HEK293 (cell line): ENCODE results near the gene PRSS48.

Experiments
- CTCF ChIA-PET: fragments of 350-600 bp; formaldehyde crosslinking; extraction: SDS; loops from one replicate; lab custom pipeline; 2021; ENCODE audit warnings: antibody characterized with exemption; lab: Yijun Ruan, JAX
- POLR2A ChIA-PET: fragments of 300-600 bp; formaldehyde crosslinking; extraction: SDS; loops from one replicate; lab custom pipeline; 2020; ENCODE audit warnings: antibody characterized with exemption, inconsistent platforms; lab: Yijun Ruan, JAX
- H3K27ac ChIP-seq: fragments of 200-500 bp; sonication (Bioruptor generic); 2 replicates; pipeline ENCODE4 v1.5.1; 2014; ENCODE audit warnings: low read depth, low read length, control low read depth, inconsistent platforms; ENCODE audit errors: extremely low read depth
- H3K36me3 ChIP-seq, 2 experiments: fragments of 200-500 bp in 1 of 2; sonication (Bioruptor generic) in 1 of 2; 1 replicate in 1 of 2; 2 replicates in 1 of 2; pipeline ENCODE4 v1.5.1; 2014 to 2017; ENCODE audit warnings: inconsistent platforms in 2 of 2, low read length in 2 of 2; ENCODE audit not compliant: control insufficient read depth in 2 of 2, insufficient read depth in 1 of 2
- H3K4me1 ChIP-seq: fragments of 200-500 bp; sonication (Bioruptor generic); 2 replicates; pipeline ENCODE4 v1.5.1; 2014; ENCODE audit warnings: mild to moderate bottlenecking, low read length, inconsistent platforms; ENCODE audit not compliant: control insufficient read depth, insufficient read depth
- H3K4me3 ChIP-seq: 2 replicates; pipeline ENCODE4 v1.5.1; 2011; ENCODE audit warnings: low read depth, mild to moderate bottlenecking, control low read depth, low read length, moderate library complexity
- H3K9me3 ChIP-seq: fragments of 200-500 bp; sonication (Bioruptor generic); 2 replicates; pipeline ENCODE4 v1.5.1; 2014; ENCODE audit warnings: low read depth, low read length, inconsistent platforms; ENCODE audit not compliant: control insufficient read depth, insufficient read depth
- BCL11A ChIP-seq: fragments of 450-650 bp; formaldehyde crosslinking; IDR thresholded peaks from 2 replicates; pipeline ENCODE4 v1.5.1; 2016; ENCODE audit warnings: low read depth, missing biosample characterization, missing genetic modification characterization
- BCL11B ChIP-seq: fragments of 450-650 bp; formaldehyde crosslinking; IDR thresholded peaks from 2 replicates; pipeline ENCODE4 v1.5.1; 2016; ENCODE audit warnings: low read depth, missing biosample characterization, missing genetic modification characterization
- EGR2 ChIP-seq: fragments of 450-650 bp; formaldehyde crosslinking; IDR thresholded peaks from 2 replicates; pipeline ENCODE4 v1.5.1; 2016; ENCODE audit warnings: low read depth, missing biosample characterization, missing genetic modification characterization
- TCF7L2 ChIP-seq: IDR thresholded peaks from 2 replicates; pipeline ENCODE4 v1.6.1; 2011; ENCODE audit warnings: low read depth, mild to moderate bottlenecking, inconsistent platforms, low read length, moderate library complexity, borderline replicate concordance
- TSHZ1 ChIP-seq: fragments of 450-650 bp; formaldehyde crosslinking; IDR thresholded peaks from 2 replicates; pipeline ENCODE4 v1.5.1; 2016; ENCODE audit warnings: missing biosample characterization, missing genetic modification characterization, borderline replicate concordance
- YY2 ChIP-seq: fragments of 450-650 bp; formaldehyde crosslinking; IDR thresholded peaks from 2 replicates; pipeline ENCODE4 v1.5.1; 2016; ENCODE audit warnings: missing biosample characterization, missing genetic modification characterization
- ZNF138 ChIP-seq: fragments of 450-650 bp; formaldehyde crosslinking; IDR thresholded peaks from 2 replicates; pipeline ENCODE4 v1.5.1; 2016; ENCODE audit warnings: missing biosample characterization, missing genetic modification characterization, borderline replicate concordance
- ZNF184 ChIP-seq: fragments of 450-650 bp; IDR thresholded peaks from 2 replicates; pipeline ENCODE4 v1.5.1; 2018; ENCODE audit warnings: missing biosample characterization, mild to moderate bottlenecking, missing genetic modification characterization
- ZNF202 ChIP-seq: fragments of 450-650 bp; formaldehyde crosslinking; IDR thresholded peaks from 2 replicates; pipeline ENCODE4 v1.5.1; 2016; ENCODE audit warnings: missing biosample characterization, missing genetic modification characterization, borderline replicate concordance
- ZNF248 ChIP-seq: fragments of 450-650 bp; formaldehyde crosslinking; IDR thresholded peaks from 2 replicates; pipeline ENCODE4 v1.5.1; 2017; ENCODE audit warnings: missing biosample characterization, missing genetic modification characterization
- ZNF335 ChIP-seq: fragments of 450-650 bp; formaldehyde crosslinking; conservative IDR thresholded peaks from 2 replicates; pipeline ENCODE4 v1.5.1; 2016; ENCODE audit warnings: missing biosample characterization, missing genetic modification characterization
- ZNF404 ChIP-seq: fragments of 450-650 bp; formaldehyde crosslinking; IDR thresholded peaks from 2 replicates; pipeline ENCODE4 v1.5.1; 2017; ENCODE audit warnings: missing biosample characterization, missing genetic modification characterization
- ZNF416 ChIP-seq: fragments of 450-650 bp; formaldehyde crosslinking; IDR thresholded peaks from 2 replicates; pipeline ENCODE4 v1.5.1; 2016; ENCODE audit warnings: missing biosample characterization, missing genetic modification characterization
- ZNF488 ChIP-seq: fragments of 450-650 bp; formaldehyde crosslinking; IDR thresholded peaks from 2 replicates; pipeline ENCODE4 v1.5.1; 2016; ENCODE audit warnings: missing biosample characterization, missing genetic modification characterization
- ZNF561 ChIP-seq: fragments of 450-650 bp; IDR thresholded peaks from 2 replicates; pipeline ENCODE4 v1.5.1; 2018; ENCODE audit warnings: missing biosample characterization, missing genetic modification characterization, borderline replicate concordance
- ZNF600 ChIP-seq: fragments of 450-650 bp; formaldehyde crosslinking; IDR thresholded peaks from 2 replicates; pipeline ENCODE4 v1.5.1; 2016; ENCODE audit warnings: missing biosample characterization, missing genetic modification characterization
- ZNF610 ChIP-seq: fragments of 450-650 bp; formaldehyde crosslinking; IDR thresholded peaks from 2 replicates; pipeline ENCODE4 v1.5.1; 2016; ENCODE audit warnings: missing biosample characterization, missing genetic modification characterization, borderline replicate concordance
- ZNF707 ChIP-seq: fragments of 450-650 bp; formaldehyde crosslinking; IDR thresholded peaks from 2 replicates; pipeline ENCODE4 v1.5.1; 2016; ENCODE audit warnings: missing biosample characterization, missing genetic modification characterization
- ZNF843 ChIP-seq: fragments of 450-650 bp; formaldehyde crosslinking; IDR thresholded peaks from 2 replicates; pipeline ENCODE4 v1.5.1; 2016; ENCODE audit warnings: missing biosample characterization, missing genetic modification characterization
- TF ChIP-seq, protein P1 (sequence below): fragments of 450-650 bp; formaldehyde crosslinking; IDR thresholded peaks from 2 replicates; pipeline ENCODE4 v1.5.1; 2016; ENCODE audit warnings: missing biosample characterization, missing genetic modification characterization

PRSS48 gene

GRCh38 chr4:151324752-151325110, 47.8 kb downstream of the PRSS48 start:
- ChIA-PET CTCF (no interaction called here), POLR2A (interaction anchor here (0.6 to 1.7 kb wide), 5 partner anchors 12 to 63 kb away, joined by 3 to 6 read pairs (median 5); no protein-coding TSS in a partner anchor)
- Histone ChIP-seq H3K9me3 (no peaks in the 10 kb centered on the region), H3K4me3 (peak overlapping the region; percentile 54), H3K36me3 (no peaks in the 10 kb centered on the region), H3K27ac (peak overlapping the region; percentile 90)
- TF ChIP-seq EGR2 (tag by site-specific recombination) (no peak), ZNF184 (tag by site-specific recombination) (no peak), ZNF335 (tag by site-specific recombination) (peak; percentile 85), ZNF843 (tag by site-specific recombination) (no peak), ZNF561 (no peak), ZNF202 (tag by site-specific recombination) (no peak), ZNF488 (tag by site-specific recombination) (no peak), ZNF707 (tag by site-specific recombination) (no peak), ZNF404 (tag by site-specific recombination) (no peak), YY2 (tag by site-specific recombination) (no peak), ZNF138 (tag by site-specific recombination) (no peak), BCL11B (tag by site-specific recombination) (peak; percentile 93), TSHZ1 (tag by site-specific recombination) (no peak), BCL11A (tag by site-specific recombination) (peak; percentile 57; the same call in 1 of the 2 replicates), TCF7L2 (no peak), ZNF416 (tag by site-specific recombination) (no peak), ZNF600 (tag by site-specific recombination) (peak; percentile 17; the same call in 1 of the 2 replicates), ZNF248 (tag by site-specific recombination) (no peak), ZNF610 (no peak)
- TF ChIP-seq, protein P1, sequence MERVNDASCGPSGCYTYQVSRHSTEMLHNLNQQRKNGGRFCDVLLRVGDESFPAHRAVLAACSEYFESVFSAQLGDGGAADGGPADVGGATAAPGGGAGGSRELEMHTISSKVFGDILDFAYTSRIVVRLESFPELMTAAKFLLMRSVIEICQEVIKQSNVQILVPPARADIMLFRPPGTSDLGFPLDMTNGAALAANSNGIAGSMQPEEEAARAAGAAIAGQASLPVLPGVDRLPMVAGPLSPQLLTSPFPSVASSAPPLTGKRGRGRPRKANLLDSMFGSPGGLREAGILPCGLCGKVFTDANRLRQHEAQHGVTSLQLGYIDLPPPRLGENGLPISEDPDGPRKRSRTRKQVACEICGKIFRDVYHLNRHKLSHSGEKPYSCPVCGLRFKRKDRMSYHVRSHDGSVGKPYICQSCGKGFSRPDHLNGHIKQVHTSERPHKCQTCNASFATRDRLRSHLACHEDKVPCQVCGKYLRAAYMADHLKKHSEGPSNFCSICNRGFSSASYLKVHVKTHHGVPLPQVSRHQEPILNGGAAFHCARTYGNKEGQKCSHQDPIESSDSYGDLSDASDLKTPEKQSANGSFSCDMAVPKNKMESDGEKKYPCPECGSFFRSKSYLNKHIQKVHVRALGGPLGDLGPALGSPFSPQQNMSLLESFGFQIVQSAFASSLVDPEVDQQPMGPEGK (tag by site-specific recombination) = peak; percentile 29; the same call in 1 of the 2 replicates
- TF ChIP-seq, all 188 proteins: peak for 5
- peaks cover 13% of the 10 kb centered on the region for H3K4me1 ChIP-seq
